Spleen (tissue), 11 donors: ENCODE results near the gene ANO4. TPM values are rescaled to one million over a fixed set of nuclear protein-coding genes. Genes with fewer than 3 reads are reported as not detected.

Experiments used
- DNase-seq: peaks from one replicate; pipeline ENCODE4 v3.0.0-alpha.2; 2020
- H3K27ac ChIP-seq, 8 donors: fragments of 200-600 bp; sonication (generic) in 7 of 8; 1 replicate in 4 of 8; 2 replicates in 4 of 8; pipeline versions ENCODE4 v1.5.0 to v1.8.0; 2016 to 2021; ENCODE audit warnings: inconsistent platforms in 4 of 8, mild to moderate bottlenecking in 4 of 8, moderate library complexity in 1 of 8
- H3K27me3 ChIP-seq, 7 donors: fragments of 200-600 bp; sonication (generic) in 6 of 7; replicated peaks in 1 of 7; 1 replicate in 4 of 7; 2 replicates in 3 of 7; pipeline versions ENCODE4 v1.5.0 to v1.8.0; 2016 to 2021; ENCODE audit warnings: inconsistent platforms in 3 of 7, mild to moderate bottlenecking in 1 of 7
- H3K36me3 ChIP-seq, 6 donors: fragments of 200-600 bp; sonication (generic) in 5 of 6; 1 replicate in 4 of 6; 2 replicates in 2 of 6; pipeline versions ENCODE4 v1.5.0 to v1.8.0; 2016 to 2021; ENCODE audit warnings: inconsistent platforms in 2 of 6
- H3K4me1 ChIP-seq, 6 donors: fragments of 200-600 bp; sonication (generic) in 5 of 6; 1 replicate in 3 of 6; 2 replicates in 3 of 6; pipeline versions ENCODE4 v1.5.0 to v1.8.0; 2016 to 2021; ENCODE audit warnings: inconsistent platforms in 3 of 6
- H3K4me3 ChIP-seq, 8 donors: fragments of 200-600 bp; sonication (generic) in 7 of 8; 1 replicate in 4 of 8; 2 replicates in 4 of 8; pipeline versions ENCODE4 v1.5.0 to v1.8.0; 2016 to 2021; ENCODE audit warnings: inconsistent platforms in 4 of 8, mild to moderate bottlenecking in 4 of 8, moderate library complexity in 2 of 8
- H3K9me3 ChIP-seq, 8 donors: fragments of 200-600 bp; sonication (generic) in 7 of 8; 1 replicate in 4 of 8; 2 replicates in 4 of 8; pipeline versions ENCODE4 v1.5.0 to v1.8.0; 2016 to 2021; ENCODE audit warnings: inconsistent platforms in 4 of 8
- CTCF ChIP-seq, 11 experiments: fragments of 200-600 bp in 7 of 11; fragments of 450-650 bp in 4 of 11; sonication (generic) in 4 of 11; IDR thresholded peaks in 8 of 11; conservative IDR thresholded peaks in 3 of 11; 1 replicate in 7 of 11; 2 replicates in 4 of 11; pipeline versions ENCODE4 v1.4.0 to v1.8.0; 2016 to 2021; ENCODE audit warnings: antibody characterized with exemption in 11 of 11, inconsistent platforms in 4 of 11, mild to moderate bottlenecking in 1 of 11
- POLR2A ChIP-seq, 3 donors: fragments of 450-650 bp; IDR thresholded peaks; one replicate each; pipeline ENCODE4 v1.5.1; 2017; ENCODE audit warnings: antibody characterized with exemption in 3 of 3, mild to moderate bottlenecking in 1 of 3
- POLR2AphosphoS5 ChIP-seq, 3 donors: sonication (generic); formaldehyde crosslinking; IDR thresholded peaks; one replicate each; pipeline ENCODE4 v1.5.1; 2017; ENCODE audit warnings: antibody characterized with exemption in 3 of 3
- WGBS, 5 donors: extraction: QIAGEN DNeasy Blood & Tissue Kit in 3 of 5; methylation state at CpG; one replicate each; pipeline versions ENCODE4 v1.1.5 to v1.1.7; 2013 to 2018; 5-methylcytosine and 5-hydroxymethylcytosine counted together
- intact Hi-C: fragments of 100-400 bp; cut with DNase I; formaldehyde crosslinking; loops from one replicate; pipeline ENCODE4 v1.15.0; 2023; ENCODE audit warnings: low total_unique reads
- polyA plus RNA-seq, 3 donors: library from polyadenylated mRNA; stranded (reverse); fragments of 200-250 nt; gene quantifications; one replicate each; pipeline ENCODE4 v1.2.1, GENCODE V29; 2013
- total RNA-seq, 7 donors: library from RNA; depleted of rRNA in 3 of 7; stranded (reverse); fragments of >200 nt in 3 of 7; fragmentation: NEBNext Ultra II Directional in 4 of 7; extraction: Animal tissue kit (Norgen Biotek cat#: 25700) in 4 of 7; gene quantifications; one replicate each; pipeline versions ENCODE4 v1.1.0 to v1.2.1, GENCODE V29; 2016 to 2021
- donor health status: healthy with polysubstance abuse.
- donor health status: DM: no; HTN: no; CAD: no; lungs with moderate emphysema.
- donor health status: DM: no; HTN: no; CAD: no.
- donor health status: Bipolar disorder and iron deficiency.
- donor health status: healthy.
- donor health status: DM: no; HTN: no; CAD: no.
- donor health status: DM: yes; HTN: yes; CAD: no.

Gene ANO4
- total and polyA plus RNA-seq, 10 donors, result 0.42 TPM; not detected in 9

GRCh38 chr12:100800723-100801122 lies 6.1 kb downstream of the ANO4 start:
- Histone ChIP-seq H3K9me3 (peaks cover 0 to 12% (median 4%) of the 10 kb centered on the region in 8 donors), H3K4me1 (no peaks in the 10 kb centered on the region), H3K27ac (no peak overlapping the region), H3K4me3 (no peak overlapping the region), H3K27me3 (no peaks in the 10 kb centered on the region), H3K36me3 (no peaks in the 10 kb centered on the region)
- WGBS, 5 donors, result 83 to 90% (median 86%) methylated on average over 1 of the region's 1 CpG
- DNase-seq, result no peak
- intact Hi-C loops, result no loop called here
- no peak for TF ChIP-seq POLR2AphosphoS5 (IDR thresholded peaks at IDR 0.05)
- TF ChIP-seq POLR2A (IDR thresholded peaks at IDR 0.05), result no peak
- no peak for TF ChIP-seq CTCF (IDR thresholded peaks at IDR 0.05 in 8 of 11, conservative IDR thresholded peaks at IDR 0.05 in 3 of 11)

- Histone ChIP-seq H3K36me3 (no peaks in the 10 kb centered on the region), H3K4me3 (no peak overlapping the region), H3K27me3 (no peaks in the 10 kb centered on the region), H3K9me3 (peaks cover 0 to 13% (median 7%) of the 10 kb centered on the region in 8 donors), H3K4me1 (no peaks in the 10 kb centered on the region), H3K27ac (no peak overlapping the region)
- intact Hi-C loops, result no loop called here
- 0 to 13% (median 8%) methylated on average over 1 of the region's 1 CpG for WGBS, 5 donors
- DNase-seq, result no peak
- TF ChIP-seq POLR2A (IDR thresholded peaks at IDR 0.05), result no peak
These were observed 6.7 kb downstream of the ANO4 start for GRCh38 chr12:100801320-100801719.

- Histone ChIP-seq H3K9me3 (peaks cover 0 to 18% (median 10%) of the 10 kb centered on the region in 8 donors), H3K4me1 (no peaks in the 10 kb centered on the region), H3K27me3 (no peaks in the 10 kb centered on the region), H3K27ac (no peak overlapping the region), H3K4me3 (no peak overlapping the region), H3K36me3 (no peaks in the 10 kb centered on the region)
- WGBS, 5 donors, result 73 to 83% (median 82%) methylated on average over 2 of the region's 2 CpGs
- TF ChIP-seq POLR2AphosphoS5 (IDR thresholded peaks at IDR 0.05) (no peak), POLR2A (IDR thresholded peaks at IDR 0.05) (no peak), CTCF (IDR thresholded peaks at IDR 0.05 in 8 of 11, conservative IDR thresholded peaks at IDR 0.05 in 3 of 11) (no peak)
- DNase-seq, result no peak
- intact Hi-C loops, result no loop called here
These were observed 14.2 kb downstream of the ANO4 start for GRCh38 chr12:100808777-100809176.

GRCh38 chr12:100820314-100820713 lies 25.7 kb downstream of the ANO4 start:
- H3K27me3 ChIP-seq, result no peaks in the 10 kb centered on the region
- no peak for DNase-seq

More at GRCh38 chr12:100820314-100820713, 25.7 kb downstream of the ANO4 start:
- H3K4me1 ChIP-seq, result no peaks in the 10 kb centered on the region
- H3K27ac ChIP-seq, result no peak overlapping the region
- H3K36me3 ChIP-seq, result no peaks in the 10 kb centered on the region
- 63 to 75% (median 73%) methylated on average over 4 of the region's 4 CpGs for WGBS, 5 donors
- TF ChIP-seq POLR2AphosphoS5 (IDR thresholded peaks at IDR 0.05) (no peak), CTCF (IDR thresholded peaks at IDR 0.05 in 8 of 11, conservative IDR thresholded peaks at IDR 0.05 in 3 of 11) (no peak), POLR2A (IDR thresholded peaks at IDR 0.05) (no peak)
- H3K9me3 ChIP-seq, result no peaks in the 10 kb centered on the region
- H3K4me3 ChIP-seq, result no peak overlapping the region
- intact Hi-C loops, result no loop called here
